H9 (cell line): ENCODE results near the gene HDAC3. TPM values are rescaled to one million over a fixed set of nuclear protein-coding genes. Genes with fewer than 3 reads are reported as not detected.
A peak's percentile ranks its signal among the peaks of the same experiment; 100 is the strongest.

Experiments
- DNase-seq: peaks from one replicate; pipeline ENCODE4 v3.0.0-alpha.2; 2017
- H2AFZ ChIP-seq: one replicate; pipeline ENCODE4 v1.6.1; 2013; ENCODE audit warnings: mild to moderate bottlenecking, low read length, control low read depth, moderate library complexity
- H2AK5ac ChIP-seq: 2 replicates; pipeline ENCODE4 v1.6.1; 2013; ENCODE audit warnings: low read length, control low read depth, mixed read lengths; ENCODE audit not compliant: insufficient read length
- H2BK120ac ChIP-seq: one replicate; pipeline ENCODE4 v1.6.1; 2013; ENCODE audit warnings: low read depth, mild to moderate bottlenecking, low read length, control low read depth, inconsistent platforms; ENCODE audit not compliant: poor library complexity, severe bottlenecking
- H2BK12ac ChIP-seq: 2 replicates; pipeline ENCODE4 v1.6.1; 2013; ENCODE audit warnings: low read length, control low read depth, mixed read lengths, low read depth; ENCODE audit not compliant: insufficient read length
- H2BK15ac ChIP-seq: 2 replicates; pipeline ENCODE4 v1.6.1; 2013; ENCODE audit warnings: low read depth, low read length, control low read depth
- H2BK20ac ChIP-seq: one replicate; pipeline ENCODE4 v1.6.1; 2013; ENCODE audit warnings: low read depth, mild to moderate bottlenecking, low read length, control low read depth, inconsistent platforms; ENCODE audit not compliant: poor library complexity, severe bottlenecking
- H2BK5ac ChIP-seq: 2 replicates; pipeline ENCODE4 v1.6.1; 2013; ENCODE audit warnings: low read length, control low read depth, mixed read lengths; ENCODE audit not compliant: insufficient read length
- H3K14ac ChIP-seq: 2 replicates; pipeline ENCODE4 v1.6.1; 2013; ENCODE audit warnings: low read length, control low read depth; ENCODE audit not compliant: insufficient read depth
- H3K18ac ChIP-seq: 2 replicates; pipeline ENCODE4 v1.6.1; 2013; ENCODE audit warnings: low read depth, mild to moderate bottlenecking, mixed read lengths, low read length, control low read depth; ENCODE audit not compliant: insufficient read length
- H3K23ac ChIP-seq: 2 replicates; pipeline ENCODE4 v1.6.1; 2013; ENCODE audit warnings: low read length, control low read depth, mixed read lengths, low read depth; ENCODE audit not compliant: insufficient read length
- H3K23me2 ChIP-seq: 2 replicates; pipeline ENCODE4 v1.6.1; 2013; ENCODE audit warnings: low read depth, mild to moderate bottlenecking, mixed read lengths, low read length, control low read depth; ENCODE audit not compliant: insufficient read length, poor library complexity, severe bottlenecking
- H3K27ac ChIP-seq: 2 replicates; pipeline ENCODE4 v1.5.1; 2013; ENCODE audit warnings: low read length, control low read depth, mixed read lengths, low read depth; ENCODE audit not compliant: insufficient read length
- H3K27me3 ChIP-seq: 2 replicates; pipeline ENCODE4 v1.6.1; 2013; ENCODE audit warnings: low read length, control low read depth, inconsistent platforms; ENCODE audit not compliant: insufficient read depth
- H3K4ac ChIP-seq: 2 replicates; pipeline ENCODE4 v1.6.1; 2013; ENCODE audit warnings: low read depth, mild to moderate bottlenecking, control low read depth, inconsistent platforms, low read length, moderate library complexity
- H3K4me1 ChIP-seq: 2 replicates; pipeline ENCODE4 v1.6.1; 2013; ENCODE audit warnings: low read length, control low read depth, inconsistent platforms; ENCODE audit not compliant: insufficient read depth
- H3K4me2 ChIP-seq: 2 replicates; pipeline ENCODE4 v1.6.1; 2013; ENCODE audit warnings: low read length, control low read depth, mixed read lengths; ENCODE audit not compliant: insufficient read length, insufficient read depth
- H3K56ac ChIP-seq: 2 replicates; pipeline ENCODE4 v1.6.1; 2013; ENCODE audit warnings: low read depth, mild to moderate bottlenecking, mixed read lengths, low read length, control low read depth; ENCODE audit not compliant: insufficient read length
- H3K79me1 ChIP-seq: 2 replicates; pipeline ENCODE4 v1.6.1; 2013; ENCODE audit warnings: low read depth, mild to moderate bottlenecking, moderate library complexity, low read length, control low read depth, inconsistent platforms; ENCODE audit not compliant: insufficient read depth, poor library complexity, severe bottlenecking
- H3K79me2 ChIP-seq: 2 replicates; pipeline ENCODE4 v1.6.1; 2013; ENCODE audit warnings: low read length, control low read depth, inconsistent platforms; ENCODE audit not compliant: insufficient read depth
- H3K9ac ChIP-seq: 2 replicates; pipeline ENCODE4 v1.6.1; 2013; ENCODE audit warnings: low read length, control low read depth, mixed read lengths; ENCODE audit not compliant: insufficient read length; ENCODE audit errors: extremely low read depth
- H3K9me3 ChIP-seq: one replicate; pipeline ENCODE4 v1.6.1; 2013; ENCODE audit warnings: low read depth, low read length, inconsistent platforms; ENCODE audit not compliant: control insufficient read depth
- H3T11ph ChIP-seq: one replicate; pipeline ENCODE4 v1.6.1; 2013; ENCODE audit warnings: mild to moderate bottlenecking, low read length, control low read depth, inconsistent platforms
- H4K20me1 ChIP-seq: one replicate; pipeline ENCODE4 v1.6.1; 2013; ENCODE audit not compliant: control insufficient read depth, insufficient read length, insufficient read depth
- H4K5ac ChIP-seq: 2 replicates; pipeline ENCODE4 v1.6.1; 2013; ENCODE audit warnings: low read depth, mild to moderate bottlenecking, mixed read lengths, low read length, control low read depth; ENCODE audit not compliant: insufficient read length
- H4K8ac ChIP-seq: replicated peaks from 2 replicates; pipeline ENCODE4 v1.6.1; 2013; ENCODE audit warnings: low read length, control low read depth, mixed read lengths, low read depth; ENCODE audit not compliant: insufficient read length
- H4K91ac ChIP-seq: 2 replicates; pipeline ENCODE4 v1.6.1; 2013; ENCODE audit warnings: low read depth, mild to moderate bottlenecking, moderate library complexity, mixed read lengths, low read length, control low read depth; ENCODE audit not compliant: insufficient read length
- H3K27ac Mint-ChIP-seq, 3 experiments: 2 replicates in 2 of 3; 3 replicates in 1 of 3; pipeline ENCODE4 v1.8.0; 2020 to 2021; ENCODE audit warnings: mixed read lengths in 3 of 3, mild to moderate bottlenecking in 1 of 3, moderate library complexity in 1 of 3
- H3K27me3 Mint-ChIP-seq: 2 replicates; pipeline ENCODE4 v1.8.0; 2021; ENCODE audit warnings: low read depth, mild to moderate bottlenecking, moderate library complexity, mixed read lengths
- H3K36me3 Mint-ChIP-seq, 3 experiments: 2 replicates in 2 of 3; 3 replicates in 1 of 3; pipeline ENCODE4 v1.8.0; 2020 to 2021; ENCODE audit warnings: low read depth in 3 of 3, mixed read lengths in 3 of 3; ENCODE audit not compliant: insufficient read depth in 1 of 3
- H3K4me1 Mint-ChIP-seq, 2 experiments: 2 replicates each; pipeline ENCODE4 v1.8.0; 2020; ENCODE audit warnings: mixed read lengths in 2 of 2
- H3K4me3 Mint-ChIP-seq, 2 experiments: 2 replicates in 1 of 2; 3 replicates in 1 of 2; pipeline ENCODE4 v1.8.0; 2020 to 2021; ENCODE audit warnings: mild to moderate bottlenecking in 2 of 2, mixed read lengths in 2 of 2, moderate library complexity in 1 of 2
- H3K9me3 Mint-ChIP-seq, 2 experiments: 2 replicates in 1 of 2; 3 replicates in 1 of 2; pipeline ENCODE4 v1.8.0; 2020; ENCODE audit warnings: mild to moderate bottlenecking in 2 of 2, mixed read lengths in 2 of 2, moderate library complexity in 1 of 2
- CTCF ChIP-seq: fragments of 200-600 bp; sonication (generic); conservative IDR thresholded peaks from 3 replicates; pipeline ENCODE4 v1.8.0; 2021; ENCODE audit warnings: antibody characterized with exemption, mild to moderate bottlenecking
- WGBS: extraction: QIAGEN DNeasy Blood & Tissue Kit; methylation state at CpG from one replicate; pipeline ENCODE4 v1.1.7; 2013; ENCODE audit warnings: missing lambda C conversion rate, low lambda C conversion rate, mixed read lengths; ENCODE audit not compliant: insufficient read length; ENCODE audit errors: extremely low coverage; 5-methylcytosine and 5-hydroxymethylcytosine counted together
- total RNA-seq: library from RNA; stranded (reverse); gene quantifications from 2 replicates; pipeline ENCODE4 v1.2.1, GENCODE V29; 2021

HDAC3 gene
- total RNA-seq, 1 experiment from 2014 or later: 98.3 TPM

- Mint-ChIP-seq H3K36me3 (peaks cover 3 to 24% (median 17%) of the 10 kb centered on the region in 3 experiments; a peak in 5 of 7 replicates), H3K4me3 (peak overlapping the region; percentile 91 to 98), H3K27ac (peak overlapping the region; percentile 96 to 99 (median 96)), H3K27me3 (no peaks in the 10 kb centered on the region), H3K4me1 (peaks cover 39 to 45% of the 10 kb centered on the region in 2 experiments), H3K9me3 (peaks cover 0 to 3% of the 10 kb centered on the region in 2 experiments; a peak in 1 of 5 replicates)
- H3K23me2 ChIP-seq: no peaks in the 10 kb centered on the region
- peaks cover 2% of the 10 kb centered on the region for H3K4me1 ChIP-seq
- H3K14ac ChIP-seq: no peak overlapping the region
- H2AFZ ChIP-seq: no peak overlapping the region
- H2BK20ac ChIP-seq: no peak overlapping the region
- no peak for TF ChIP-seq CTCF
- DNase-seq: no peak
- H3K23ac ChIP-seq: no peak overlapping the region
- peaks cover 15% of the 10 kb centered on the region; the same call in 1 of the 2 replicates for H3K79me2 ChIP-seq
- no peaks in the 10 kb centered on the region for H3K9me3 ChIP-seq
- no peak overlapping the region for H3K27ac ChIP-seq
- no peak overlapping the region for H3K56ac ChIP-seq
- H2BK15ac ChIP-seq: no peak overlapping the region
- H2BK120ac ChIP-seq: no peak overlapping the region
- no peak overlapping the region for H3K4ac ChIP-seq
- no peak overlapping the region for H4K5ac ChIP-seq
- no peak overlapping the region for H2BK5ac ChIP-seq
- no peak overlapping the region for H4K91ac ChIP-seq
- H3K79me1 ChIP-seq: no peaks in the 10 kb centered on the region
- no peaks in the 10 kb centered on the region for H4K20me1 ChIP-seq
- WGBS: no CpG with 5 or more reads among the region's 9 CpGs
- H2BK12ac ChIP-seq: no peak overlapping the region
- peak overlapping the region; percentile 52 for H3K9ac ChIP-seq
- no peaks in the 10 kb centered on the region for H3K27me3 ChIP-seq
- H4K8ac ChIP-seq: no peak overlapping the region
- H3T11ph ChIP-seq: no peak overlapping the region
- H3K18ac ChIP-seq: no peak overlapping the region
- H3K4me2 ChIP-seq: peak overlapping the region; percentile 86
- H2AK5ac ChIP-seq: no peak overlapping the region
Observed at GRCh38 chr5:141617682-141618029, 19.0 kb downstream of the HDAC3 start.
